WTC11 (cell line): Measurements from ENCODE around the gene GATA1. TPM values are rescaled to one million over a fixed set of nuclear protein-coding genes. Genes with fewer than 3 reads are reported as not detected.

Experiments
- ATAC-seq: fragments of 200-7000 bp; cut with Tn5 transposase; 2 replicates; pipeline ENCODE4 v1.10.0; 2021; ENCODE audit warnings: mild to moderate bottlenecking, moderate library complexity
- CTCF ChIA-PET: fragments of 300-600 bp; sonication (Branson Sonifier 250); formaldehyde crosslinking; loops from one replicate; lab custom pipeline; 2021; ENCODE audit warnings: antibody characterized with exemption; lab: Charles Lee
- POLR2A ChIA-PET: fragments of 350-600 bp; sonication (Branson Sonifier 250); formaldehyde crosslinking; loops from one replicate; lab custom pipeline; 2021; ENCODE audit warnings: antibody characterized with exemption; lab: Charles Lee
- DNase-seq: peaks from one replicate; pipeline ENCODE4 v3.0.0; 2021; ENCODE audit warnings: low spot score
- H3K27ac Mint-ChIP-seq: 2 replicates; pipeline ENCODE4 v1.8.0; 2021; ENCODE audit warnings: mixed read lengths
- H3K27me3 Mint-ChIP-seq: 2 replicates; pipeline ENCODE4 v1.8.0; 2021; ENCODE audit warnings: low read depth, mild to moderate bottlenecking, moderate library complexity, mixed read lengths
- H3K36me3 Mint-ChIP-seq: 2 replicates; pipeline ENCODE4 v1.8.0; 2021; ENCODE audit warnings: mixed read lengths
- H3K4me1 Mint-ChIP-seq: 2 replicates; pipeline ENCODE4 v1.8.0; 2022; ENCODE audit warnings: mixed read lengths
- H3K4me3 Mint-ChIP-seq: 2 replicates; pipeline ENCODE4 v1.8.0; 2021; ENCODE audit warnings: mild to moderate bottlenecking, moderate library complexity, mixed read lengths
- H3K9me3 Mint-ChIP-seq: 2 replicates; pipeline ENCODE4 v1.8.0; 2021; ENCODE audit warnings: mixed read lengths
- AFF4 ChIP-seq: sonication (generic); formaldehyde crosslinking; IDR thresholded peaks from 2 replicates; pipeline ENCODE4 v1.8.1; 2023; ENCODE audit warnings: mild to moderate bottlenecking, missing genetic modification reagents, borderline replicate concordance
- CREM ChIP-seq: sonication (generic); formaldehyde crosslinking; IDR thresholded peaks from 2 replicates; pipeline ENCODE4 v1.8.1; 2022; ENCODE audit warnings: mild to moderate bottlenecking, missing genetic modification reagents, moderate library complexity
- ERG ChIP-seq: fragments of 250-450 bp; sonication (Bioruptor Pico); IDR thresholded peaks from 2 replicates; pipeline ENCODE4 v1.8.0; 2021; ENCODE audit warnings: mild to moderate bottlenecking
- JUN ChIP-seq: sonication (generic); formaldehyde crosslinking; IDR thresholded peaks from 2 replicates; pipeline ENCODE4 v1.8.0; 2023; ENCODE audit warnings: mild to moderate bottlenecking, missing genetic modification reagents
- KAT7 ChIP-seq: sonication (generic); formaldehyde crosslinking; IDR thresholded peaks from 2 replicates; pipeline ENCODE4 v1.8.1; 2023; ENCODE audit warnings: missing genetic modification reagents, mild to moderate bottlenecking, borderline replicate concordance
- NFYB ChIP-seq: sonication (generic); formaldehyde crosslinking; conservative IDR thresholded peaks from 2 replicates; pipeline ENCODE4 v1.8.0; 2022; ENCODE audit warnings: low read depth, missing genetic modification reagents
- RELA ChIP-seq: sonication (generic); formaldehyde crosslinking; IDR thresholded peaks from 2 replicates; pipeline ENCODE4 v1.8.1; 2022; ENCODE audit warnings: missing genetic modification reagents, mild to moderate bottlenecking, borderline replicate concordance
- SMAD4 ChIP-seq: sonication (generic); formaldehyde crosslinking; IDR thresholded peaks from 2 replicates; pipeline ENCODE4 v1.8.0; 2022; ENCODE audit warnings: mild to moderate bottlenecking, missing genetic modification reagents
- USF1 ChIP-seq: sonication (generic); formaldehyde crosslinking; IDR thresholded peaks from 2 replicates; pipeline ENCODE4 v1.8.0; 2022; ENCODE audit warnings: mild to moderate bottlenecking, missing genetic modification reagents
- ZNF138 ChIP-seq: sonication (generic); formaldehyde crosslinking; conservative IDR thresholded peaks from 2 replicates; pipeline ENCODE4 v1.8.1; 2022; ENCODE audit warnings: mild to moderate bottlenecking, moderate library complexity, missing genetic modification reagents
- ZNF263 ChIP-seq: sonication (generic); formaldehyde crosslinking; IDR thresholded peaks from 2 replicates; pipeline ENCODE4 v1.8.1; 2022; ENCODE audit warnings: low read depth, mild to moderate bottlenecking, moderate library complexity, missing genetic modification reagents
- ZNF416 ChIP-seq: fragments of 250-450 bp; sonication (Bioruptor Pico); IDR thresholded peaks from 2 replicates; pipeline ENCODE4 v1.9.0; 2021; ENCODE audit warnings: mild to moderate bottlenecking, inconsistent platforms
- ZNF512 ChIP-seq: sonication (generic); formaldehyde crosslinking; IDR thresholded peaks from 2 replicates; pipeline ENCODE4 v1.8.1; 2022; ENCODE audit warnings: missing genetic modification reagents, borderline replicate concordance
- total RNA-seq: library from RNA; stranded (reverse); gene quantifications from 3 replicates; pipeline ENCODE4 v1.2.3, GENCODE V29; 2021
- TF ChIP-seq, protein P1 (sequence below): sonication (generic); formaldehyde crosslinking; IDR thresholded peaks from 2 replicates; pipeline ENCODE4 v1.8.0; 2023; ENCODE audit warnings: missing genetic modification reagents
- TF ChIP-seq, protein P2 (sequence below): sonication (generic); formaldehyde crosslinking; IDR thresholded peaks from 2 replicates; pipeline ENCODE4 v1.8.1; 2023; ENCODE audit warnings: mild to moderate bottlenecking, missing genetic modification reagents
- TF ChIP-seq, protein P3 (sequence below): sonication (generic); formaldehyde crosslinking; IDR thresholded peaks from 2 replicates; pipeline ENCODE4 v1.8.0; 2022; ENCODE audit warnings: mild to moderate bottlenecking, missing genetic modification reagents

GATA1 gene
- total RNA-seq, 1 experiment from 2014 or later = 0.26 TPM

DNA sequence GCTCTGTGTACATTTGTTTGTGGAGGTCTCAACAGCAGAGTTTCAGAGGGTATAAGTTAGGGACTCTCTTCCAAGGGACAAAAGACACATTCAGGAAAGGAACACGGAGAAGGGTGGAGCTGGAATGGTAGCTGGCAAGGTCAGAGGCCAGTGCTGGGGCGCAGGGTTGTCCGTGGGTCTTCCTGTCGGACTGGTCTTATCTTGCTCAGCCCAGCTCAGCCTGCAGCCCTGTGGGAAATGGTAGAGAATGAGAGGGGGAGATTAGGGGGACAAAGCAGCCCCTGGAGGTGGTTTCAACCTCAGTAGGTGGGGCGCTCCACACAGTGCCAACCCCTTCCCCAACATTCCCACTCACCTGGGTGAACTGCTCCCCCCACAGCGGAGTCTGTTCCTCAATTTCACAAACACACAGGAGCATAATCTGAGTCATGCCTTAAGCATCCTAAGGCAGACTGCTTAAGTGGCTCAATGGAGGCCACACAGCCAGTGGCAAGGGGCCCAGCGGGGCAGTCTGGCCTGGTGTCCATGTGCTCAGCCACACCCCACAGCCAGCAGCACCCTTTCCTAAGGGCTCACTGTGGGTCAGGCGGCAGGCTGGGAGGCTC is 8.6 kb downstream of the GATA1 start (continued):
- TF ChIP-seq, protein P1, sequence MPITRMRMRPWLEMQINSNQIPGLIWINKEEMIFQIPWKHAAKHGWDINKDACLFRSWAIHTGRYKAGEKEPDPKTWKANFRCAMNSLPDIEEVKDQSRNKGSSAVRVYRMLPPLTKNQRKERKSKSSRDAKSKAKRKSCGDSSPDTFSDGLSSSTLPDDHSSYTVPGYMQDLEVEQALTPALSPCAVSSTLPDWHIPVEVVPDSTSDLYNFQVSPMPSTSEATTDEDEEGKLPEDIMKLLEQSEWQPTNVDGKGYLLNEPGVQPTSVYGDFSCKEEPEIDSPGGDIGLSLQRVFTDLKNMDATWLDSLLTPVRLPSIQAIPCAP (CRISPR knock-in tag) = no peak
- TF ChIP-seq KAT7 (CRISPR knock-in tag) (no peak), RELA (CRISPR knock-in tag) (no peak), ZNF416 (CRISPR knock-in tag) (no peak), SMAD4 (CRISPR knock-in tag) (no peak), ERG (CRISPR knock-in tag) (no peak)
- TF ChIP-seq, protein P2, sequence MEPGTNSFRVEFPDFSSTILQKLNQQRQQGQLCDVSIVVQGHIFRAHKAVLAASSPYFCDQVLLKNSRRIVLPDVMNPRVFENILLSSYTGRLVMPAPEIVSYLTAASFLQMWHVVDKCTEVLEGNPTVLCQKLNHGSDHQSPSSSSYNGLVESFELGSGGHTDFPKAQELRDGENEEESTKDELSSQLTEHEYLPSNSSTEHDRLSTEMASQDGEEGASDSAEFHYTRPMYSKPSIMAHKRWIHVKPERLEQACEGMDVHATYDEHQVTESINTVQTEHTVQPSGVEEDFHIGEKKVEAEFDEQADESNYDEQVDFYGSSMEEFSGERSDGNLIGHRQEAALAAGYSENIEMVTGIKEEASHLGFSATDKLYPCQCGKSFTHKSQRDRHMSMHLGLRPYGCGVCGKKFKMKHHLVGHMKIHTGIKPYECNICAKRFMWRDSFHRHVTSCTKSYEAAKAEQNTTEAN (CRISPR knock-in tag) = no peak

GRCh38 chrX:48798318-48798717 is 11.9 kb downstream of the GATA1 start:
- Mint-ChIP-seq H3K36me3 (peaks cover 2% of the 10 kb centered on the region; the same call in 1 of the 2 replicates), H3K4me3 (no peak overlapping the region), H3K4me1 (peaks cover 6% of the 10 kb centered on the region), H3K9me3 (no peaks in the 10 kb centered on the region), H3K27ac (no peak overlapping the region), H3K27me3 (peaks cover 3% of the 10 kb centered on the region)
- DNase-seq = no peak
- no peak for TF ChIP-seq NFYB (CRISPR knock-in tag)
- TF ChIP-seq KAT7 (CRISPR knock-in tag) = no peak
- no peak for TF ChIP-seq USF1 (CRISPR knock-in tag)
- TF ChIP-seq AFF4 (CRISPR knock-in tag) = no peak
- no peak for TF ChIP-seq ZNF512 (CRISPR knock-in tag)
- no peak for TF ChIP-seq ZNF263 (CRISPR knock-in tag)
- TF ChIP-seq CREM (CRISPR knock-in tag) = no peak
- TF ChIP-seq JUN = no peak
- TF ChIP-seq, protein P3, sequence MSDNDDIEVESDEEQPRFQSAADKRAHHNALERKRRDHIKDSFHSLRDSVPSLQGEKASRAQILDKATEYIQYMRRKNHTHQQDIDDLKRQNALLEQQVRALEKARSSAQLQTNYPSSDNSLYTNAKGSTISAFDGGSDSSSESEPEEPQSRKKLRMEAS (CRISPR knock-in tag) = no peak
- no peak for TF ChIP-seq SMAD4 (CRISPR knock-in tag)
- TF ChIP-seq ZNF138 (CRISPR knock-in tag) = no peak
- ChIA-PET POLR2A (interaction anchor here (0.6 kb wide), 1 partner anchor 30 kb away, joined by 3 read pairs; no protein-coding TSS in a partner anchor), CTCF (no interaction called here)
- no peak for ATAC-seq
